Measurements from ENCODE around the gene MAP4K2. TPM values are rescaled to one million over a fixed set of nuclear protein-coding genes. Genes with fewer than 3 reads are reported as not detected.

Gene MAP4K2
- total and polyA plus RNA-seq, 2 of the 4 experiments (the other 2 are of a cell fraction) = 11.7 to 16.6 TPM

DNA sequence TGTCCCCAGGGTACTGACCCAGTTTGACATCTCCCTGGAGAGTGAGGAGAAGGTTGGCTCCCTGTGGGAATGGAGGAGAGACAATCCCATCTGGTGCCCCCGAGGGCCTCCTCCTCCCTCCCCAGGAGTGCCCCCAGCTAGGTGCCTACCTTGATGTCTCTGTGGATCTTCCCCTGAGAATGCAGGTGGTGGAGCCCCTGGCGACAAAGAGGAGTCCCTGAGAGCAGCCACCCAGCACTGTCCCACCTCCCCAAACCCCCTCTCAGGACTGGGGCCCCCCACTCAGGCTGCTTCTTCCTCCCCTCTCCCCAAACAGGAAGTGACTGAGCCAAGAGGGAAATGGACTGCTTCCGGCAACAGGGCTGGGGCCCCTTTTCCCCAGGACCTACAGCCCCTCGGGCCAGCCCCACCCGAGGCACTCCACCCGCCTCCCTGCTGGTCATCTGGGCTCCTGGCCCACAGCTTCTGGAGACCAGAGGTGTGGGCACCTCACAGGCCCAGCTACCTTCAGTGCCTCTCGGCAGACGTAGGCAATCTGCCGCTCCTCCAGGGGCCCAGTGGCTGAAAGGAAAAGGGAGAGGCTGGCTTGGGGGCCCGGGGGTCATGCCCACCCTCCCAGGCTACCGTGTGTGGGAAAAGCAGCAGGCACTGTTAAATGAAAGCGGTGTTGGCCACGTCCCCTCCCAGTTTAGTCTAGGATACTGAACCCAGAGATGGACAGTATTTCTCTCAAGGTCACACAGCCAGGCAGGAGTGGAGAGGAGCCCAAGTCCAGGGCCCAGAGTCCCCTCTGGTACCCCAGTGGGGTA is 1.2 kb downstream of the MAP4K2 start:
- Histone ChIP-seq H3K79me1 (ENCODE audit: low read depth in 1 of 2, low read length in 2 of 2) (peaks cover 4 to 18% of the 10 kb centered on the region in 2 experiments; a peak in 3 of 4 replicates), H4K20me1 (ENCODE audit: insufficient read depth, low read length) (no peaks in the 10 kb centered on the region), H3K9ac (ENCODE audit: low read depth, low read length) (no peak overlapping the region), H3K4me2 (ENCODE audit: low read depth, low read length) (no peak overlapping the region; the same call in 1 of the 2 replicates), H2BK15ac (ENCODE audit: low read depth, low read length) (no peak overlapping the region), H3K9me1 (ENCODE audit: insufficient read depth, low read length) (peaks cover 7% of the 10 kb centered on the region), H3K9me3 (ENCODE audit: control insufficient read depth, insufficient read depth, low read length) (no peaks in the 10 kb centered on the region), H3K56ac (ENCODE audit: extremely low read depth, insufficient read depth, low read length) (no peak overlapping the region), H4K8ac (ENCODE audit: low read depth in 2 of 2, low read length in 2 of 2) (peak overlapping the region; percentile 33 to 52; a peak in 1 of 4 replicates), H3K4ac (ENCODE audit: low read depth, low read length) (peak overlapping the region; percentile 12; the same call in 1 of the 2 replicates), H2BK120ac (ENCODE audit: low read depth, low read length) (no peak overlapping the region), H3K23ac (ENCODE audit: low read depth, low read length) (no peak overlapping the region), H3K14ac (replicated peaks; ENCODE audit: low read depth, low read length) (no peak overlapping the region), H3K27ac (ENCODE audit: insufficient read depth, low read length) (no peak overlapping the region), H3K4me3 (ENCODE audit: insufficient read depth, low read depth, low read length) (no peak overlapping the region), H3K27me3 (ENCODE audit: control insufficient read depth, insufficient read depth, low read length) (no peaks in the 10 kb centered on the region), H2AK5ac (ENCODE audit: low read depth, low read length) (peak overlapping the region; percentile 5; the same call in 1 of the 2 replicates), H4K5ac (ENCODE audit: low read depth, low read length) (no peak overlapping the region), H2AK9ac (replicated peaks; ENCODE audit: low read depth, low read length, poor library complexity) (peak overlapping the region; percentile 84), H3K4me1 (ENCODE audit: control insufficient read depth, insufficient read depth, low read length) (peaks cover 10% of the 10 kb centered on the region), H2BK5ac (ENCODE audit: low read depth, low read length, poor library complexity, severe bottlenecking) (no peak overlapping the region), H2AFZ (replicated peaks; ENCODE audit: low read length, poor library complexity) (peak overlapping the region; percentile 96), H3K36me3 (ENCODE audit: control insufficient read depth, insufficient read depth, low read length) (peaks cover 33% of the 10 kb centered on the region), H4K91ac (ENCODE audit: insufficient read depth, low read depth, low read length) (no peak overlapping the region), H2BK20ac (ENCODE audit: low read depth, low read length) (no peak overlapping the region), H3K18ac (ENCODE audit: low read depth, low read length) (no peak overlapping the region)
- TF ChIP-seq RAD21 (IDR thresholded peaks at IDR 0.05; ENCODE audit: low read length) = no peak
- no peak for TF ChIP-seq BHLHE40 (IDR thresholded peaks at IDR 0.05; ENCODE audit: low read depth, low read length)
- no peak for TF ChIP-seq CEBPB (IDR thresholded peaks at IDR 0.05; ENCODE audit: low read depth, low read length)
- TF ChIP-seq CTCF (conservative IDR thresholded peaks at IDR 0.05; ENCODE audit: low read depth, low read length) = no peak
- no peak for TF ChIP-seq POLR2A (IDR thresholded peaks at IDR 0.05; ENCODE audit: low read depth, low read length)
- no peak for TF ChIP-seq MAZ (IDR thresholded peaks at IDR 0.05; ENCODE audit: borderline replicate concordance, low read depth, low read length)
- TF ChIP-seq, protein P1, sequence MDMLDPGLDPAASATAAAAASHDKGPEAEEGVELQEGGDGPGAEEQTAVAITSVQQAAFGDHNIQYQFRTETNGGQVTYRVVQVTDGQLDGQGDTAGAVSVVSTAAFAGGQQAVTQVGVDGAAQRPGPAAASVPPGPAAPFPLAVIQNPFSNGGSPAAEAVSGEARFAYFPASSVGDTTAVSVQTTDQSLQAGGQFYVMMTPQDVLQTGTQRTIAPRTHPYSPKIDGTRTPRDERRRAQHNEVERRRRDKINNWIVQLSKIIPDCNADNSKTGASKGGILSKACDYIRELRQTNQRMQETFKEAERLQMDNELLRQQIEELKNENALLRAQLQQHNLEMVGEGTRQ (IDR thresholded peaks at IDR 0.05; ENCODE audit: low read depth, low read length) = no peak
- TF ChIP-seq RFX5 (IDR thresholded peaks at IDR 0.05; ENCODE audit: low read depth, low read length) = no peak
- TF ChIP-seq ELK1 (IDR thresholded peaks at IDR 0.05; ENCODE audit: borderline replicate concordance, low read depth, low read length) = no peak
- in situ Hi-C loops (cut with MboI; ENCODE audit: low sequenced_read_pairs) = no loop called here
- intact Hi-C loops (cut with micrococcal nuclease) = loop anchor here (2.0 kb wide), 1 partner anchor 23 kb away; the partner anchor contains the start of gene SF1
- ChIA-PET POLR2A (ENCODE audit: unreplicated experiment) (no interaction called here), CTCF (no interaction called here)
- ATAC-seq (ENCODE audit: low read depth) (no peak), DNase-seq (no peak)
- dilution Hi-C loops (cut with HindIII; ENCODE audit: low sequenced_read_pairs, unreplicated experiment) = no loop called here
- WGBS, 2 experiments (ENCODE audit: extremely low coverage in 2 of 2, insufficient read length in 1 of 2) = 50% methylated on average over 1 of the region's 13 CpGs; no CpG with 5 or more reads in 1 of the 2 experiments
- no TSS peak for BruUV-seq (replicated peaks)

Data from IMR-90 (cell line).